ENCODE measurements around the gene GBF1.

GRCh38 chr10:102310361-102311024, 65.2 kb downstream of the GBF1 start:
- no peak for TF ChIP-seq TCF7 (IDR thresholded peaks at IDR 0.05; ENCODE audit: low read depth)
- no peak for TF ChIP-seq RAD51 (IDR thresholded peaks at IDR 0.05; ENCODE audit: borderline replicate concordance)
- no peak for TF ChIP-seq PHF8 (CRISPR knock-in tag; IDR thresholded peaks at IDR 0.05)
- no peak for TF ChIP-seq CTCF (CRISPR knock-in tag; IDR thresholded peaks at IDR 0.05)
- no peak for TF ChIP-seq PCBP2 (optimal IDR thresholded peaks at IDR 0.05; ENCODE audit: low read depth, low read length, poor library complexity, severe bottlenecking)
- no peak for TF ChIP-seq DPF2 (CRISPR knock-in tag; IDR thresholded peaks at IDR 0.05; ENCODE audit: borderline replicate concordance, low read depth)
- TF ChIP-seq GLMP (CRISPR knock-in tag; IDR thresholded peaks at IDR 0.05; ENCODE audit: borderline replicate concordance), result no peak
- TF ChIP-seq ZBTB34 (CRISPR knock-in tag; IDR thresholded peaks at IDR 0.05), result no peak
- no peak for TF ChIP-seq HNF4G (IDR thresholded peaks at IDR 0.05; ENCODE audit: borderline replicate concordance, low read depth, low read length)
- no peak for TF ChIP-seq HNF4G (CRISPR knock-in tag; IDR thresholded peaks at IDR 0.05; ENCODE audit: borderline replicate concordance, low read depth)
- peak in 1 of 2 experiments; percentile 19; a peak in 1 of 4 replicates for TF ChIP-seq EP300 (IDR thresholded peaks at IDR 0.05; ENCODE audit: low read depth in 2 of 2, low read length in 2 of 2)
- TF ChIP-seq EP300 (CRISPR knock-in tag; IDR thresholded peaks at IDR 0.05; ENCODE audit: borderline replicate concordance), result no peak
- TF ChIP-seq ZFP91 (CRISPR knock-in tag; IDR thresholded peaks at IDR 0.05; ENCODE audit: borderline replicate concordance), result no peak
- no peak for TF ChIP-seq RBM39 (IDR thresholded peaks at IDR 0.05; ENCODE audit: low read depth, low read length, poor library complexity, severe bottlenecking)
- peak; percentile 44; the same call in 1 of the 2 replicates for TF ChIP-seq ARID5B (CRISPR knock-in tag; IDR thresholded peaks at IDR 0.05)
